Fibroblast of lung (primary cell): ENCODE measurements around the gene DAAM1.

Experiments
- CTCF ChIP-seq, 2 donors: IDR thresholded peaks in 1 of 2; conservative IDR thresholded peaks in 1 of 2; 1 replicate in 1 of 2; 2 replicates in 1 of 2; pipeline ENCODE4 v1.5.1; 2011 to 2012; ENCODE audit warnings: low read length in 2 of 2, control low read depth in 1 of 2, inconsistent platforms in 1 of 2, low read depth in 1 of 2, mild to moderate bottlenecking in 1 of 2
- EZH2 ChIP-seq: IDR thresholded peaks from 2 replicates; pipeline ENCODE4 v1.5.1; 2012; ENCODE audit warnings: low read length, control low read depth, mild to moderate bottlenecking; ENCODE audit errors: missing control alignments

- TF ChIP-seq CTCF (conservative IDR thresholded peaks at IDR 0.05 in 1 of 2, IDR thresholded peaks at IDR 0.05 in 1 of 2; ENCODE audit: low read depth in 1 of 2, low read length in 2 of 2) (no peak), EZH2 (no peak)
Measured at GRCh38 chr14:59346329-59346728, 157.9 kb downstream of the DAAM1 start.
